GM12878 (cell line): ENCODE results near the gene OLA1. TPM values are rescaled to one million over a fixed set of nuclear protein-coding genes. Genes with fewer than 3 reads are reported as not detected.

Experiments
- TARDBP ChIP-seq: IDR thresholded peaks from 2 replicates; pipeline ENCODE4 v1.6.1; 2016; ENCODE audit warnings: borderline replicate concordance
- ZNF207 ChIP-seq: fragments of 450-650 bp; IDR thresholded peaks from 2 replicates; pipeline ENCODE4 v1.6.1; 2014; ENCODE audit warnings: antibody characterized with exemption, mild to moderate bottlenecking, borderline replicate concordance
- polyA plus RNA-seq, 11 experiments: library from polyadenylated mRNA; depleted of rRNA in 4 of 11; unstranded in 6 of 11; stranded (reverse) in 5 of 11; fragments of >200 nt; fragmentation: Nextera tagmentation in 4 of 11; fragmentation: Illumina TruSeq in 1 of 11; extraction: Ambion mirVana in 4 of 11; extraction: Trizol in 1 of 11; gene quantifications; 1 replicate in 1 of 11; 2 replicates in 10 of 11; pipeline versions ENCODE4 v1.2.1 to v1.2.3, GENCODE V29; 2011 to 2016; ENCODE audit warnings: inconsistent platforms in 2 of 11, missing spikeins in 2 of 11, low read depth in 1 of 11
- total RNA-seq, 4 experiments: library from RNA; depleted of rRNA in 3 of 4; stranded (reverse); fragments of >200 nt in 3 of 4; fragmentation: Illumina TruSeq in 1 of 4; extraction: Trizol in 1 of 4; gene quantifications; 2 replicates each; pipeline versions ENCODE4 v1.2.1 to v1.2.3, GENCODE V29; 2013 to 2021
- TF ChIP-seq, protein P1 (sequence below): fragments of 450-650 bp; conservative IDR thresholded peaks from 2 replicates; pipeline ENCODE4 v1.6.1; 2017; ENCODE audit warnings: mild to moderate bottlenecking, moderate library complexity
- TF ChIP-seq, protein P2 (sequence below): fragments of 450-650 bp; formaldehyde crosslinking; IDR thresholded peaks from 2 replicates; pipeline ENCODE4 v1.4.0; 2022; ENCODE audit warnings: mild to moderate bottlenecking, moderate library complexity
- TF ChIP-seq, protein P3 (sequence below): fragments of 450-650 bp; IDR thresholded peaks from 2 replicates; pipeline ENCODE4 v1.6.1; 2017; ENCODE audit warnings: antibody characterized with exemption, mild to moderate bottlenecking, moderate library complexity

OLA1 gene
- total and polyA plus RNA-seq, 10 of the 15 experiments (the other 5 are each of a cell fraction or from before 2014, with no cell fraction given) = 107 to 238 (median 142) TPM

DNA sequence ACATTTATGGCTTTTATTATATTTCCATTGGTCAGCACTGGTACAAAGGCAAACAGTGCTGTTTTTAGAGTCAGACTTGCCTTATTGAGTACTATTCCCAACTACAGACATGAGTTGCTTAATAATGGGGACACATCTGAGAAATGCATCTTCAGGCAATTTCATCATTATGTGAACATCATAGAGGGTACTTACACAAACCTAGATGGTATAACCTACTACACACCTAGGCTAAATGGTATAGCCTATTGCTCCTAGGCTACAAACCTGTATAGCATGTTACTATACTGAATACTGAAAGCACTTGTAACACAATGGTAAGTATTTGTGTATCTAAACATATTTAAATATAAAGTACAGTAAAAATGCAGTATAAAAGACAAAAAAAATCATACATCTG, 36.4 kb downstream of the OLA1 start (continued):
- TF ChIP-seq, protein P1, sequence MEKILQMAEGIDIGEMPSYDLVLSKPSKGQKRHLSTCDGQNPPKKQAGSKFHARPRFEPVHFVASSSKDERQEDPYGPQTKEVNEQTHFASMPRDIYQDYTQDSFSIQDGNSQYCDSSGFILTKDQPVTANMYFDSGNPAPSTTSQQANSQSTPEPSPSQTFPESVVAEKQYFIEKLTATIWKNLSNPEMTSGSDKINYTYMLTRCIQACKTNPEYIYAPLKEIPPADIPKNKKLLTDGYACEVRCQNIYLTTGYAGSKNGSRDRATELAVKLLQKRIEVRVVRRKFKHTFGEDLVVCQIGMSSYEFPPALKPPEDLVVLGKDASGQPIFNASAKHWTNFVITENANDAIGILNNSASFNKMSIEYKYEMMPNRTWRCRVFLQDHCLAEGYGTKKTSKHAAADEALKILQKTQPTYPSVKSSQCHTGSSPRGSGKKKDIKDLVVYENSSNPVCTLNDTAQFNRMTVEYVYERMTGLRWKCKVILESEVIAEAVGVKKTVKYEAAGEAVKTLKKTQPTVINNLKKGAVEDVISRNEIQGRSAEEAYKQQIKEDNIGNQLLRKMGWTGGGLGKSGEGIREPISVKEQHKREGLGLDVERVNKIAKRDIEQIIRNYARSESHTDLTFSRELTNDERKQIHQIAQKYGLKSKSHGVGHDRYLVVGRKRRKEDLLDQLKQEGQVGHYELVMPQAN = no peak
- TF ChIP-seq TARDBP (no peak), ZNF207 (no peak)
- TF ChIP-seq, protein P2, sequence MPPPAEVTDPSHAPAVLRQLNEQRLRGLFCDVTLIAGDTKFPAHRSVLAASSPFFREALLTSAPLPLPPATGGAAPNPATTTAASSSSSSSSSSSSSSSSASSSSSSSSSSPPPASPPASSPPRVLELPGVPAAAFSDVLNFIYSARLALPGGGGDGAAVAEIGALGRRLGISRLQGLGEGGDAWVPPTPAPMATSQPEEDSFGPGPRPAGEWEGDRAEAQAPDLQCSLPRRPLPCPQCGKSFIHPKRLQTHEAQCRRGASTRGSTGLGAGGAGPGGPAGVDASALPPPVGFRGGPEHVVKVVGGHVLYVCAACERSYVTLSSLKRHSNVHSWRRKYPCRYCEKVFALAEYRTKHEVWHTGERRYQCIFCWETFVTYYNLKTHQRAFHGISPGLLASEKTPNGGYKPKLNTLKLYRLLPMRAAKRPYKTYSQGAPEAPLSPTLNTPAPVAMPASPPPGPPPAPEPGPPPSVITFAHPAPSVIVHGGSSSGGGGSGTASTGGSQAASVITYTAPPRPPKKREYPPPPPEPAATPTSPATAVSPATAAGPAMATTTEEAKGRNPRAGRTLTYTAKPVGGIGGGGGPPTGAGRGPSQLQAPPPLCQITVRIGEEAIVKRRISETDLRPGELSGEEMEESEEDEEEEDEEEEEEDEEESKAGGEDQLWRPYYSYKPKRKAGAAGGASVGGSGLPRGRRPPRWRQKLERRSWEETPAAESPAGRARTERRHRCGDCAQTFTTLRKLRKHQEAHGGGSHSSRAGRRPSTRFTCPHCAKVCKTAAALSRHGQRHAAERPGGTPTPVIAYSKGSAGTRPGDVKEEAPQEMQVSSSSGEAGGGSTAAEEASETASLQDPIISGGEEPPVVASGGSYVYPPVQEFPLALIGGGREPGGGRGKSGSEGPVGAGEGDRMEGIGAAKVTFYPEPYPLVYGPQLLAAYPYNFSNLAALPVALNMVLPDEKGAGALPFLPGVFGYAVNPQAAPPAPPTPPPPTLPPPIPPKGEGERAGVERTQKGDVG (CRISPR knock-in tag) = no peak
- TF ChIP-seq, protein P3, sequence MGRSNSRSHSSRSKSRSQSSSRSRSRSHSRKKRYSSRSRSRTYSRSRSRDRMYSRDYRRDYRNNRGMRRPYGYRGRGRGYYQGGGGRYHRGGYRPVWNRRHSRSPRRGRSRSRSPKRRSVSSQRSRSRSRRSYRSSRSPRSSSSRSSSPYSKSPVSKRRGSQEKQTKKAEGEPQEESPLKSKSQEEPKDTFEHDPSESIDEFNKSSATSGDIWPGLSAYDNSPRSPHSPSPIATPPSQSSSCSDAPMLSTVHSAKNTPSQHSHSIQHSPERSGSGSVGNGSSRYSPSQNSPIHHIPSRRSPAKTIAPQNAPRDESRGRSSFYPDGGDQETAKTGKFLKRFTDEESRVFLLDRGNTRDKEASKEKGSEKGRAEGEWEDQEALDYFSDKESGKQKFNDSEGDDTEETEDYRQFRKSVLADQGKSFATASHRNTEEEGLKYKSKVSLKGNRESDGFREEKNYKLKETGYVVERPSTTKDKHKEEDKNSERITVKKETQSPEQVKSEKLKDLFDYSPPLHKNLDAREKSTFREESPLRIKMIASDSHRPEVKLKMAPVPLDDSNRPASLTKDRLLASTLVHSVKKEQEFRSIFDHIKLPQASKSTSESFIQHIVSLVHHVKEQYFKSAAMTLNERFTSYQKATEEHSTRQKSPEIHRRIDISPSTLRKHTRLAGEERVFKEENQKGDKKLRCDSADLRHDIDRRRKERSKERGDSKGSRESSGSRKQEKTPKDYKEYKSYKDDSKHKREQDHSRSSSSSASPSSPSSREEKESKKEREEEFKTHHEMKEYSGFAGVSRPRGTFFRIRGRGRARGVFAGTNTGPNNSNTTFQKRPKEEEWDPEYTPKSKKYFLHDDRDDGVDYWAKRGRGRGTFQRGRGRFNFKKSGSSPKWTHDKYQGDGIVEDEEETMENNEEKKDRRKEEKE = no peak
